Raji (cell line): ENCODE measurements around the gene GREB1L.

ENCODE experiments used
- POLR2A ChIP-seq: IDR thresholded peaks from 2 replicates; pipeline ENCODE4 v1.6.1; 2011; ENCODE audit warnings: low read depth, low read length, control low read depth; ENCODE audit not compliant: insufficient read depth

Gene GREB1L

DNA sequence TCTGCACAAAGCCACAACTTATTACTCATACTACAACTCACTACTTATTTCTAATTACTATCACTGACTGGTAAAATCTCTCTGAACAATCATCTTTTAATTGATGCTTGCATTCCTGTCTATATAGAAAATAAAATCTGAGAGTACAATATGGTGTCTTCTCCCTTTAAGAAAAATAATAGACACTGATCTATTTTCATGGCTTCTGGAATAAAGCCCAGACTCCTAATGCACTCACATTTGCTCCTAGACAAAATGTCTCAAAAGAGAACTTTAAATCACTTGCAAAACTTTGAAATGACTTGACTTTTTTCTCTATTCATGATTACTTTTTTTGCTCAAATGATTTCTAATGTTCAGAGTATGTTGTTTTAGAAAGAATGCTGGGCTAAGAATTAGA is 329.7 kb downstream of the GREB1L start:
- TF ChIP-seq POLR2A, result no peak
